HCT116 (cell line): ENCODE measurements around the gene ADAM8. TPM values are rescaled to one million over a fixed set of nuclear protein-coding genes. Genes with fewer than 3 reads are reported as not detected.

Experiments
- ATAC-seq: fragments of 200-7000 bp; cut with Tn5 transposase; 2 replicates; pipeline ENCODE4 v1.9.1; 2020; ENCODE audit warnings: mild to moderate bottlenecking, moderate library complexity
- BruUV-seq: library from RNA; stranded (reverse); fragments of 400-500 nt; replicated peaks from 2 replicates; lab custom pipeline; 2021; lab: Mats Ljungman, UMichigan
- CTCF ChIA-PET: fragments of 300-600 bp; sonication (Branson Sonifier 250); formaldehyde crosslinking; loops from one replicate; lab custom pipeline; 2021; ENCODE audit warnings: antibody characterized with exemption; lab: Charles Lee
- POLR2A ChIA-PET: fragments of 300-600, 350-600 bp; sonication (Branson Sonifier 250); formaldehyde crosslinking; loops from one replicate; lab custom pipeline; 2021; ENCODE audit warnings: antibody characterized with exemption; lab: Charles Lee
- RAD21 ChIA-PET, 2 experiments: fragments of 300-600 bp; sonication (Branson Sonifier 250); formaldehyde crosslinking; loops; one replicate each; lab custom pipeline; 2023; ENCODE audit warnings: low total read pairs in 2 of 2; ENCODE audit not compliant: uncharacterized antibody in 2 of 2, unreplicated experiment in 2 of 2, low non-redundant PET in 1 of 2; lab: Charles Lee
- DNase-seq: peaks from one replicate; pipeline ENCODE4 v3.0.0-alpha.2; 2010; ENCODE audit warnings: low read depth, low spot score
- H2AFZ ChIP-seq: fragments of 200-600 bp; shearing (Covaris generic), sonication (generic); 2 replicates; pipeline ENCODE4 v1.6.1; 2017; ENCODE audit warnings: low read depth, mixed run types, mixed read lengths, antibody characterized with exemption, low read length; ENCODE audit not compliant: poor library complexity, severe bottlenecking
- H3K27ac ChIP-seq: 2 replicates; pipeline ENCODE4 v1.5.1; 2012; ENCODE audit warnings: low read depth, low read length
- H3K27me3 ChIP-seq: fragments of 200-600 bp; sonication (generic); 2 replicates; pipeline ENCODE4 v1.6.1; 2016; ENCODE audit warnings: mixed run types, low read length, mixed read lengths; ENCODE audit not compliant: insufficient read depth
- H3K36me3 ChIP-seq, 2 experiments: fragments of 200-500 bp in 1 of 2; fragments of 200-600 bp in 1 of 2; sonication (Bioruptor generic) in 1 of 2; sonication (generic) in 1 of 2; 2 replicates each; pipeline versions ENCODE4 v1.5.1 to v1.6.1; 2014 to 2016; ENCODE audit warnings: low read length in 2 of 2, inconsistent platforms in 1 of 2, mixed read lengths in 1 of 2, mixed run types in 1 of 2; ENCODE audit not compliant: insufficient read depth in 2 of 2, control insufficient read depth in 1 of 2
- H3K4me1 ChIP-seq, 2 experiments: fragments of 200-600 bp in 1 of 2; sonication (generic) in 1 of 2; 2 replicates each; pipeline versions ENCODE4 v1.5.1 to v1.6.1; 2012 to 2017; ENCODE audit warnings: low read length in 2 of 2, inconsistent platforms in 1 of 2, mild to moderate bottlenecking in 1 of 2, mixed read lengths in 1 of 2, mixed run types in 1 of 2, moderate library complexity in 1 of 2; ENCODE audit not compliant: insufficient read depth in 2 of 2, control insufficient read depth in 1 of 2
- H3K4me2 ChIP-seq: fragments of 200-600 bp; sonication (generic); 2 replicates; pipeline ENCODE4 v1.6.1; 2017; ENCODE audit warnings: mixed run types, low read length, mixed read lengths
- H3K4me3 ChIP-seq, 2 experiments: fragments of 200-600 bp in 1 of 2; sonication (generic) in 1 of 2; replicated peaks in 1 of 2; 2 replicates each; pipeline ENCODE4 v1.5.1; 2011 to 2016; ENCODE audit warnings: low read length in 2 of 2, control low read depth in 1 of 2, low read depth in 1 of 2, mild to moderate bottlenecking in 1 of 2, mixed read lengths in 1 of 2, mixed run types in 1 of 2
- H3K79me2 ChIP-seq: fragments of 200-600 bp; sonication (generic); 2 replicates; pipeline ENCODE4 v1.6.1; 2017; ENCODE audit warnings: mild to moderate bottlenecking, mixed run types, low read length, moderate library complexity, mixed read lengths; ENCODE audit not compliant: insufficient read depth
- H3K9ac ChIP-seq: fragments of 200-600 bp; sonication (generic); 2 replicates; pipeline ENCODE4 v1.6.1; 2016; ENCODE audit warnings: low read length, mixed read lengths
- H3K9me2 ChIP-seq: fragments of 200-600 bp; sonication (generic), shearing (Covaris generic); 2 replicates; pipeline ENCODE4 v1.6.1; 2017; ENCODE audit warnings: mixed run types, mild to moderate bottlenecking, moderate library complexity; ENCODE audit not compliant: insufficient read depth
- H3K9me3 ChIP-seq, 2 experiments: fragments of 200-500 bp in 1 of 2; fragments of 200-600 bp in 1 of 2; sonication (Bioruptor generic) in 1 of 2; sonication (generic) in 1 of 2; 2 replicates each; pipeline ENCODE4 v1.6.1; 2014 to 2017; ENCODE audit warnings: low read length in 2 of 2, mixed read lengths in 2 of 2, inconsistent platforms in 1 of 2, low read depth in 1 of 2, mild to moderate bottlenecking in 1 of 2, mixed run types in 1 of 2, moderate library complexity in 1 of 2; ENCODE audit not compliant: control insufficient read depth in 1 of 2, insufficient read depth in 1 of 2
- H4K20me1 ChIP-seq: fragments of 200-600 bp; sonication (generic), shearing (Covaris generic); 2 replicates; pipeline ENCODE4 v1.6.1; 2017; ENCODE audit warnings: mixed run types, mild to moderate bottlenecking, moderate library complexity; ENCODE audit not compliant: insufficient read depth
- ELF1 ChIP-seq: IDR thresholded peaks from 2 replicates; pipeline ENCODE4 v1.6.1; 2012; ENCODE audit warnings: low read depth, borderline replicate concordance
- EZH2 ChIP-seq: fragments of 200-600 bp; sonication (generic); IDR thresholded peaks from 2 replicates; pipeline ENCODE4 v1.6.1; 2017; ENCODE audit warnings: antibody characterized with exemption, mixed run types
- FOSL1 ChIP-seq: IDR thresholded peaks from 2 replicates; pipeline ENCODE4 v1.6.1; 2012; ENCODE audit warnings: low read depth
- JUND ChIP-seq: IDR thresholded peaks from 2 replicates; pipeline ENCODE4 v1.6.1; 2012
- POLR2A ChIP-seq: IDR thresholded peaks from 2 replicates; pipeline ENCODE4 v1.7.0; 2011; ENCODE audit warnings: borderline replicate concordance; ENCODE audit not compliant: insufficient read depth, insufficient read length; ENCODE audit errors: extremely low read depth
- POLR2AphosphoS5 ChIP-seq: IDR thresholded peaks from 2 replicates; pipeline ENCODE4 v1.6.1; 2011; ENCODE audit warnings: mild to moderate bottlenecking, low read depth, low read length, moderate library complexity
- SIN3A ChIP-seq: IDR thresholded peaks from 2 replicates; pipeline ENCODE4 v1.6.1; 2012; ENCODE audit warnings: low read depth
- SRF ChIP-seq: IDR thresholded peaks from 2 replicates; pipeline ENCODE4 v1.6.1; 2012; ENCODE audit warnings: low read depth
- YY1 ChIP-seq: IDR thresholded peaks from 2 replicates; pipeline ENCODE4 v1.6.1; 2011; ENCODE audit warnings: low read length, low read depth, moderate library complexity, mild to moderate bottlenecking; ENCODE audit not compliant: insufficient replicate concordance; ENCODE audit errors: extremely low read depth
- intact Hi-C: fragments of 100-400 bp; cut with micrococcal nuclease; formaldehyde crosslinking; loops from 2 replicates; pipeline ENCODE4 v1.10.0; 2022
- total RNA-seq: library from RNA; stranded (reverse); gene quantifications from one replicate; pipeline ENCODE4 v1.2.1, GENCODE V29; 2021; ENCODE audit not compliant: unreplicated experiment
- TF ChIP-seq, protein P1 (sequence below): IDR thresholded peaks from 2 replicates; pipeline ENCODE4 v1.6.1; 2012
- TF ChIP-seq, protein P2 (sequence below): IDR thresholded peaks from 2 replicates; pipeline ENCODE4 v1.6.1; 2012
- TF ChIP-seq, protein P3 (sequence below): IDR thresholded peaks from 2 replicates; pipeline ENCODE4 v1.6.1; 2011; ENCODE audit warnings: mild to moderate bottlenecking, low read length, moderate library complexity; ENCODE audit not compliant: insufficient replicate concordance; ENCODE audit errors: extremely low read depth
- TF ChIP-seq, protein P4 (sequence below), 3 experiments: fragments of 200-600 bp in 1 of 3; sonication (generic) in 1 of 3; IDR thresholded peaks in 2 of 3; conservative IDR thresholded peaks in 1 of 3; 2 replicates each; pipeline ENCODE4 v1.5.1; 2012 to 2017; ENCODE audit warnings: low read depth in 2 of 3, low read length in 2 of 3, antibody characterized with exemption in 1 of 3, borderline replicate concordance in 1 of 3, control low read depth in 1 of 3, mild to moderate bottlenecking in 1 of 3, mixed read lengths in 1 of 3, mixed run types in 1 of 3, moderate library complexity in 1 of 3; ENCODE audit not compliant: insufficient read depth in 1 of 3

The ADAM8 gene
- total RNA-seq, 1 experiment from 2014 or later: 4.1 TPM

DNA sequence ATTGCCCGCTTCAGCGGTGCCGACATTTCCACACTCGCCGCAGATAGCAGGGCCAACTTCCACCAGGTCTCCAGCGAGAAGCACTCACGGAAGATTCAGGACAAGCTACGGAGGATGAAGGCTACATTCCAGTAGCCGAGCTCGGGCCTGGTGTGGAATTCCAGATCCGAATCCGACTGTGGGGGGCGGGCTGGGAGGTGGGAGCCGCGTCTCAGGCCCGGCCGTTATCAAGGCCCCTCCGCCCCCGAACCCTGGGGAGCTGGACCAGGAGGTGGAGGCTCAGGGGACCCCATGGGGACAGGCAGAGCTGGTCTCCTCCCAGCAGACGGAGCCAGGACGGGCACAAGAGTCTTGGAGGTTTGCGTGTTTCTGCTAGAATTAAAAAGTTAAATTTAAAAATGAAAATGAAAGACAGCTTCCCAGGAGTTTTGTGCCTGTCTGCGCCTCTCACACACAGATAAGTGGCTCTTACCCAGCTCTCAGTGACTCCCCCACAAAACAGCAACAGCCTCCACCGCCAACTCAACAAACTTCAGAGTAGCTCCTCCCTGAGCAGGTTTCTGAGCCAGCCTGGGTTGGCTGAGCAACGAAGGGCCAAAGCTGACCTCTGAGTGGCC is 51.8 kb downstream of the ADAM8 start:
- H3K27me3 ChIP-seq: no peaks in the 10 kb centered on the region
- no peak for ATAC-seq
- H2AFZ ChIP-seq: no peak overlapping the region
- no peaks in the 10 kb centered on the region for H3K36me3 ChIP-seq
- intact Hi-C loops: no loop called here
- no peak overlapping the region for H3K27ac ChIP-seq
- no peaks in the 10 kb centered on the region for H3K4me1 ChIP-seq
- ChIA-PET POLR2A (no interaction called here), CTCF (no interaction called here), RAD21 (no interaction called here)
- TF ChIP-seq SRF: no peak
- no peak for TF ChIP-seq POLR2A
- no peak for TF ChIP-seq JUND
- TF ChIP-seq, protein P1, sequence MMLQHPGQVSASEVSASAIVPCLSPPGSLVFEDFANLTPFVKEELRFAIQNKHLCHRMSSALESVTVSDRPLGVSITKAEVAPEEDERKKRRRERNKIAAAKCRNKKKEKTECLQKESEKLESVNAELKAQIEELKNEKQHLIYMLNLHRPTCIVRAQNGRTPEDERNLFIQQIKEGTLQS: no peak
- TF ChIP-seq EZH2: no peak
- no peak for TF ChIP-seq SIN3A
- no peak for TF ChIP-seq FOSL1
- TF ChIP-seq, protein P2, sequence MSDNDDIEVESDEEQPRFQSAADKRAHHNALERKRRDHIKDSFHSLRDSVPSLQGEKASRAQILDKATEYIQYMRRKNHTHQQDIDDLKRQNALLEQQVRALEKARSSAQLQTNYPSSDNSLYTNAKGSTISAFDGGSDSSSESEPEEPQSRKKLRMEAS: no peak
- no peaks in the 10 kb centered on the region for H3K9me3 ChIP-seq
- no peaks in the 10 kb centered on the region for H3K9me2 ChIP-seq
- no peaks in the 10 kb centered on the region for H4K20me1 ChIP-seq
- H3K79me2 ChIP-seq: no peaks in the 10 kb centered on the region
- no peak overlapping the region for H3K4me2 ChIP-seq
- H3K9ac ChIP-seq: no peak overlapping the region
- no TSS peak for BruUV-seq
- DNase-seq: no peak
- no peak overlapping the region for H3K4me3 ChIP-seq

DNA sequence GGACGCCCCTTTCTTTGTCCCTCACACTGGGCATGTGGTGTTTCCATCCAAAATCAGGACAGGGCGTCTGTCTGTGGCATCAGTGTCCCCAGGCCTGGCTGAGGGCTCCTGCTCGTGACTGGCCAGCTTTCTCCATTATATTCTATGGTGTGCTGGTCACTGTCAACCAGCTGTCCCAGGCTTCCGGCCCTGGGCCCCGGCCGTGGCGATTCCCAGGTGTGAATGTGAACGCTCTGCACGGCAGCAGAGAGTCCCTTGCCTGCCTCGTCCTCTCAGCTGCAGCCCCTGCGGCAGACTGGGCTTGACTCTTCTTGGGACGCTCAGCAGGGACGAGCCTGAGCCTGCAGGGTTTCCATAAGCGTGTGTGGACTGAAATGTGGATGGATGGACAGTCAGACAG is 52.6 kb downstream of the ADAM8 start:
- DNase-seq: no peak
- Histone ChIP-seq H3K9ac (no peak overlapping the region), H3K9me3 (no peaks in the 10 kb centered on the region), H3K27me3 (no peaks in the 10 kb centered on the region), H3K79me2 (no peaks in the 10 kb centered on the region), H3K27ac (no peak overlapping the region), H3K36me3 (no peaks in the 10 kb centered on the region), H2AFZ (no peak overlapping the region), H3K4me3 (no peak overlapping the region), H3K4me1 (no peaks in the 10 kb centered on the region), H3K9me2 (no peaks in the 10 kb centered on the region), H4K20me1 (no peaks in the 10 kb centered on the region), H3K4me2 (no peak overlapping the region)
- no TSS peak for BruUV-seq
- CTCF ChIA-PET: no interaction called here
- ATAC-seq: no peak
- POLR2A ChIA-PET: no interaction called here
- RAD21 ChIA-PET: no interaction called here
- intact Hi-C loops: no loop called here
- TF ChIP-seq ELF1 (no peak), SIN3A (no peak), EZH2 (no peak), SRF (no peak), FOSL1 (no peak), YY1 (no peak), POLR2AphosphoS5 (no peak), POLR2A (no peak)
- TF ChIP-seq, protein P3, sequence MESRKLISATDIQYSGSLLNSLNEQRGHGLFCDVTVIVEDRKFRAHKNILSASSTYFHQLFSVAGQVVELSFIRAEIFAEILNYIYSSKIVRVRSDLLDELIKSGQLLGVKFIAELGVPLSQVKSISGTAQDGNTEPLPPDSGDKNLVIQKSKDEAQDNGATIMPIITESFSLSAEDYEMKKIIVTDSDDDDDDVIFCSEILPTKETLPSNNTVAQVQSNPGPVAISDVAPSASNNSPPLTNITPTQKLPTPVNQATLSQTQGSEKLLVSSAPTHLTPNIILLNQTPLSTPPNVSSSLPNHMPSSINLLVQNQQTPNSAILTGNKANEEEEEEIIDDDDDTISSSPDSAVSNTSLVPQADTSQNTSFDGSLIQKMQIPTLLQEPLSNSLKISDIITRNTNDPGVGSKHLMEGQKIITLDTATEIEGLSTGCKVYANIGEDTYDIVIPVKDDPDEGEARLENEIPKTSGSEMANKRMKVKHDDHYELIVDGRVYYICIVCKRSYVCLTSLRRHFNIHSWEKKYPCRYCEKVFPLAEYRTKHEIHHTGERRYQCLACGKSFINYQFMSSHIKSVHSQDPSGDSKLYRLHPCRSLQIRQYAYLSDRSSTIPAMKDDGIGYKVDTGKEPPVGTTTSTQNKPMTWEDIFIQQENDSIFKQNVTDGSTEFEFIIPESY: no peak
- TF ChIP-seq, protein P4, sequence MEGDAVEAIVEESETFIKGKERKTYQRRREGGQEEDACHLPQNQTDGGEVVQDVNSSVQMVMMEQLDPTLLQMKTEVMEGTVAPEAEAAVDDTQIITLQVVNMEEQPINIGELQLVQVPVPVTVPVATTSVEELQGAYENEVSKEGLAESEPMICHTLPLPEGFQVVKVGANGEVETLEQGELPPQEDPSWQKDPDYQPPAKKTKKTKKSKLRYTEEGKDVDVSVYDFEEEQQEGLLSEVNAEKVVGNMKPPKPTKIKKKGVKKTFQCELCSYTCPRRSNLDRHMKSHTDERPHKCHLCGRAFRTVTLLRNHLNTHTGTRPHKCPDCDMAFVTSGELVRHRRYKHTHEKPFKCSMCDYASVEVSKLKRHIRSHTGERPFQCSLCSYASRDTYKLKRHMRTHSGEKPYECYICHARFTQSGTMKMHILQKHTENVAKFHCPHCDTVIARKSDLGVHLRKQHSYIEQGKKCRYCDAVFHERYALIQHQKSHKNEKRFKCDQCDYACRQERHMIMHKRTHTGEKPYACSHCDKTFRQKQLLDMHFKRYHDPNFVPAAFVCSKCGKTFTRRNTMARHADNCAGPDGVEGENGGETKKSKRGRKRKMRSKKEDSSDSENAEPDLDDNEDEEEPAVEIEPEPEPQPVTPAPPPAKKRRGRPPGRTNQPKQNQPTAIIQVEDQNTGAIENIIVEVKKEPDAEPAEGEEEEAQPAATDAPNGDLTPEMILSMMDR (IDR thresholded peaks at IDR 0.05 in 2 of 3, conservative IDR thresholded peaks at IDR 0.05 in 1 of 3; ENCODE audit: borderline replicate concordance in 1 of 3, insufficient read depth in 1 of 3, low read depth in 2 of 3, low read length in 2 of 3): no peak
